ENCODE data around the gene HCK.

HCK gene

GRCh38 chr20:32071395-32072167, 19.5 kb downstream of the HCK start:
- H3K4me2 ChIP-seq (ENCODE audit: insufficient read depth, low read length) = no peak overlapping the region
- DNase-seq (no peak), ATAC-seq (ENCODE audit: insufficient read depth, low read depth) (no peak)
- no peaks in the 10 kb centered on the region for H3K79me2 ChIP-seq (ENCODE audit: insufficient read depth, low read length)
- no peaks in the 10 kb centered on the region for H3K9me3 ChIP-seq (ENCODE audit: insufficient read depth, low read length, severe bottlenecking)
- H4K20me1 ChIP-seq (ENCODE audit: insufficient read depth, low read length) = peaks cover 3% of the 10 kb centered on the region; the same call in 1 of the 2 replicates
- no peak overlapping the region for H3K27ac ChIP-seq (ENCODE audit: low read length)
- H3K9ac ChIP-seq (ENCODE audit: low read depth, low read length) = no peak overlapping the region
- no peak overlapping the region for H2AFZ ChIP-seq (ENCODE audit: low read depth, low read length)
- no peak for TF ChIP-seq CTCF (IDR thresholded peaks at IDR 0.05; ENCODE audit: borderline replicate concordance, extremely low read depth, low read length, poor library complexity, severe bottlenecking)
- TF ChIP-seq EZH2 (IDR thresholded peaks at IDR 0.05; ENCODE audit: borderline replicate concordance, low read depth, low read length, severe bottlenecking) = no peak
- H3K4me3 ChIP-seq (ENCODE audit: low read depth in 1 of 2, low read length in 2 of 2) = no peak overlapping the region
- peaks cover 27% of the 10 kb centered on the region for H3K27me3 ChIP-seq (ENCODE audit: insufficient read depth, low read length, poor library complexity)
- H3K36me3 ChIP-seq (ENCODE audit: insufficient read depth, low read length) = no peaks in the 10 kb centered on the region
- no peaks in the 10 kb centered on the region for H3K4me1 ChIP-seq (ENCODE audit: insufficient read depth, low read length)

GRCh38 chr20:32072168-32072750, 20.2 kb downstream of the HCK start:
- H3K9ac ChIP-seq (ENCODE audit: low read depth, low read length) = no peak overlapping the region
- no peaks in the 10 kb centered on the region for H3K9me3 ChIP-seq (ENCODE audit: insufficient read depth, low read length, severe bottlenecking)
- no peak for TF ChIP-seq CTCF (IDR thresholded peaks at IDR 0.05; ENCODE audit: borderline replicate concordance, extremely low read depth, low read length, poor library complexity, severe bottlenecking)
- TF ChIP-seq EZH2 (IDR thresholded peaks at IDR 0.05; ENCODE audit: borderline replicate concordance, low read depth, low read length, severe bottlenecking) = no peak
- H3K4me1 ChIP-seq (ENCODE audit: insufficient read depth, low read length) = no peaks in the 10 kb centered on the region
- no peak overlapping the region for H3K4me2 ChIP-seq (ENCODE audit: insufficient read depth, low read length)
- peaks cover 30% of the 10 kb centered on the region for H3K27me3 ChIP-seq (ENCODE audit: insufficient read depth, low read length, poor library complexity)
- H3K79me2 ChIP-seq (ENCODE audit: insufficient read depth, low read length) = no peaks in the 10 kb centered on the region
- no peak overlapping the region for H2AFZ ChIP-seq (ENCODE audit: low read depth, low read length)
- H3K27ac ChIP-seq (ENCODE audit: low read length) = no peak overlapping the region
- peaks cover 3% of the 10 kb centered on the region; the same call in 1 of the 2 replicates for H4K20me1 ChIP-seq (ENCODE audit: insufficient read depth, low read length)
- H3K36me3 ChIP-seq (ENCODE audit: insufficient read depth, low read length) = no peaks in the 10 kb centered on the region
- ATAC-seq (ENCODE audit: insufficient read depth, low read depth) = no peak
- H3K4me3 ChIP-seq (ENCODE audit: low read depth in 1 of 2, low read length in 2 of 2) = no peak overlapping the region
- no peak for DNase-seq

GRCh38 chr20:32075534-32075933, 23.5 kb downstream of the HCK start:
- Histone ChIP-seq H3K27ac (ENCODE audit: low read length) (no peak overlapping the region), H3K9ac (ENCODE audit: low read depth, low read length) (no peak overlapping the region), H3K36me3 (ENCODE audit: insufficient read depth, low read length) (no peaks in the 10 kb centered on the region), H3K4me2 (ENCODE audit: insufficient read depth, low read length) (no peak overlapping the region), H4K20me1 (ENCODE audit: insufficient read depth, low read length) (peaks cover 3% of the 10 kb centered on the region; the same call in 1 of the 2 replicates), H3K4me3 (ENCODE audit: low read depth in 1 of 2, low read length in 2 of 2) (no peak overlapping the region), H2AFZ (ENCODE audit: low read depth, low read length) (no peak overlapping the region), H3K79me2 (ENCODE audit: insufficient read depth, low read length) (no peaks in the 10 kb centered on the region), H3K4me1 (ENCODE audit: insufficient read depth, low read length) (no peaks in the 10 kb centered on the region), H3K27me3 (ENCODE audit: insufficient read depth, low read length, poor library complexity) (peaks cover 33% of the 10 kb centered on the region), H3K9me3 (ENCODE audit: insufficient read depth, low read length, severe bottlenecking) (no peaks in the 10 kb centered on the region)
- no peak for ATAC-seq (ENCODE audit: insufficient read depth, low read depth)
- no peak for DNase-seq
- no peak for TF ChIP-seq CTCF (IDR thresholded peaks at IDR 0.05; ENCODE audit: borderline replicate concordance, extremely low read depth, low read length, poor library complexity, severe bottlenecking)
- no peak for TF ChIP-seq EZH2 (IDR thresholded peaks at IDR 0.05; ENCODE audit: borderline replicate concordance, low read depth, low read length, severe bottlenecking)
